ENCODE data around the gene AKAP12. TPM values are rescaled to one million over a fixed set of nuclear protein-coding genes. Genes with fewer than 3 reads are reported as not detected.

The AKAP12 gene
- total RNA-seq, 1 donor from 2014 or later: 15.6 TPM

GRCh38 chr6:151269321-151269995 is 29.7 kb downstream of the AKAP12 start:
- Mint-ChIP-seq H3K4me3 (ENCODE audit: low read depth) (no peak overlapping the region), H3K4me1 (ENCODE audit: low read depth) (no peaks in the 10 kb centered on the region), H3K27me3 (ENCODE audit: low read depth) (peaks cover 12% of the 10 kb centered on the region), H3K9me3 (no peaks in the 10 kb centered on the region), H3K36me3 (ENCODE audit: low read depth) (no peaks in the 10 kb centered on the region), H3K27ac (no peak overlapping the region)
- no peak for DNase-seq (ENCODE audit: low spot score)
- intact Hi-C loops (cut with micrococcal nuclease): no loop called here

- Mint-ChIP-seq H3K27me3 (ENCODE audit: low read depth) (peaks cover 26% of the 10 kb centered on the region), H3K27ac (no peak overlapping the region), H3K4me1 (ENCODE audit: low read depth) (no peaks in the 10 kb centered on the region), H3K36me3 (ENCODE audit: low read depth) (no peaks in the 10 kb centered on the region), H3K4me3 (ENCODE audit: low read depth) (no peak overlapping the region), H3K9me3 (no peaks in the 10 kb centered on the region)
- intact Hi-C loops (cut with micrococcal nuclease): no loop called here
- DNase-seq (ENCODE audit: low spot score): no peak
Measured at GRCh38 chr6:151275121-151275520, 35.4 kb downstream of the AKAP12 start.

DNA sequence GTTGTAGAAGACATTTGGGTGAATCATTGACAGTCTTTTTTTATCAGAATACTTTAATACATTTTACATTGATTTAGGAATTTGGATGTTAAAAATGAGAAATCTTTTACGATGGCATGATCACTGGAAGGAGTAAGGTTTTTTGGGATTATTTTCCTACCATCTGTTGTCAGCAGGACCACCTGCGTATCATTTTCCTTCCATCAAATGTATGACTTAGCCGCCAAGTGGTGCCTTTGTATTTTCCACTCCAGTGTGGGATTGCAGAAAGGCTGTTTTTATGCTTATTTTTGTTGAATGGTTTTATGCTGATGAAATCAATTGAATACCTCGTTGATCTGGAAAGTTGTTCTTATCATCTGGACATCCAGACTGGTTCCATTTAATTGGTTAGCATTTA is 35.8 kb downstream of the AKAP12 start:
- Mint-ChIP-seq H3K4me1 (ENCODE audit: low read depth) (no peaks in the 10 kb centered on the region), H3K36me3 (ENCODE audit: low read depth) (no peaks in the 10 kb centered on the region), H3K9me3 (no peaks in the 10 kb centered on the region), H3K27ac (no peak overlapping the region), H3K27me3 (ENCODE audit: low read depth) (peaks cover 26% of the 10 kb centered on the region), H3K4me3 (ENCODE audit: low read depth) (no peak overlapping the region)
- intact Hi-C loops (cut with micrococcal nuclease): no loop called here
- no peak for DNase-seq (ENCODE audit: low spot score)

DNA sequence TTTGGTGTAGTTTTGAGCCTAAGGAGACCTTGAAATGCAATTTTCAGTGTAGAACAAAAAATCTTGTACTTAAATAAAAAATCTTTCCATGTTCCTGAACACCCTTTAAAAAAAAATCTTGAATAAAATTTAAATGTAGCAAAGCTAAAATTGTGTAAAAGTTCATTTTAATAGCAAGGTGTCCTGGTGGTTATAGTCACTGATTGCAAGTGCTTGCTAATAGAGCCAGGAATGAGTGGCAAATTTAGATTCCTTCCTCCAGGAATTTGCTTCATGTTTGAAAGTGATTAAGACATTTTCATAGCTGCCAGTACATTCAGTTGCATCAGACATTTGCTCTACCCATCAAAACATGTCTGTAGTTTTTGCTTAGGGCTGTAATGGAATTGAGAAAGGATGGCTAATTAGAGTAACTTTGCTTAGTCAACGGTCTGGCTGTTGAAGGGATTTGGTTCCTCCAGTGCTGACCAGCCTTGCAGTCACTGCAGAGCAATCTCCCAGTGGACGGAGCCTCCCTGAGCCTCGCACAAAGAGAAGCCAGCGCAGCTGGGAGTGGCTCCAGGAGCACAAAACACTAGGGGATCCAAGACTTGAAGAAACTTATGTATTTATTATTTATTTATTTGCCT is 36.5 kb downstream of the AKAP12 start:
- intact Hi-C loops (cut with micrococcal nuclease): no loop called here
- Mint-ChIP-seq H3K27me3 (ENCODE audit: low read depth) (peaks cover 28% of the 10 kb centered on the region), H3K9me3 (no peaks in the 10 kb centered on the region)

DNA sequence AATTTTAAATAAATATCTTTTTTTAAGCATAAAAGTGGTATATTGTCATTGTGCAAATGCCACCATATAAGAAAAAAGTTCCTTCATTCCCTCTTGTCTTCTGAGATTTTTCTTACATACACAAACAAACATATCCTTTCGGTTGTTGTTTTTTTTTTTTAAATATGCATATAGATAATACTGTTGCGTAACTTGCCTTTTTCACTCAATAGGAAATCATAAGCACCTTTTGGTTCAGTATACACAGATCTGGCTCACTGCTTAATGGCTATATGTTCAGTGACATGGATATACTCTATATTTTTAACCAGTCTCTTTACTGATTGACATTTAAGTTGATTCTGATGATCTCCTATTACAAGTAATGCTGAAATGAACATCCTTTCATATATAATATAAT is 40.1 kb downstream of the AKAP12 start:
- Mint-ChIP-seq H3K27ac (no peak overlapping the region), H3K4me3 (ENCODE audit: low read depth) (no peak overlapping the region), H3K9me3 (no peaks in the 10 kb centered on the region), H3K36me3 (ENCODE audit: low read depth) (no peaks in the 10 kb centered on the region), H3K4me1 (ENCODE audit: low read depth) (peaks cover 20% of the 10 kb centered on the region), H3K27me3 (ENCODE audit: low read depth) (peaks cover 41% of the 10 kb centered on the region)
- intact Hi-C loops (cut with micrococcal nuclease): no loop called here
- no peak for DNase-seq (ENCODE audit: low spot score)

More for the DNA sequence above, 36.5 kb downstream of the AKAP12 start:
- no peak for DNase-seq (ENCODE audit: low spot score)
- no peak overlapping the region for H3K4me3 Mint-ChIP-seq (ENCODE audit: low read depth)
- H3K36me3 Mint-ChIP-seq (ENCODE audit: low read depth): no peaks in the 10 kb centered on the region
- H3K4me1 Mint-ChIP-seq (ENCODE audit: low read depth): peaks cover 2% of the 10 kb centered on the region
- no peak overlapping the region for H3K27ac Mint-ChIP-seq

DNA sequence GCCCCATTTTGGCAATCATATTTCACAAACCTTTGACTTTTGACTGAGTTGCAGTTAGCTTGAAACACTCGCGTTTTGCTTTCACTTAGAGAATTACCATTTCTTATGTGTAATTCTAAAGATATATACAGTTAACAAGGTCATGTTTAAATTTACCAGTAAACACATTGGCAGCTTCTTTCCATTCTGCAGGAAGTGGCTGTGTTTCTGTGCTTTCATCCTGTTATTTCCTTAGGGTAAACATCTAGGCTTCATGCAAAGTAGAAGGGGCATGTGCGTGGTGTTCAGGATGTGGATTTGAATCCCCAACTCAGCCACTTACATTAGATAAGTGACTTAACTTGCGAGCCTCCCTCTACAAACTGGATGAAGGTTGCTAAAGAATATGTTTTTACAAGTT is 41.1 kb downstream of the AKAP12 start:
- no peaks in the 10 kb centered on the region for H3K9me3 Mint-ChIP-seq
- no peak overlapping the region for H3K27ac Mint-ChIP-seq
- peaks cover 40% of the 10 kb centered on the region for H3K27me3 Mint-ChIP-seq (ENCODE audit: low read depth)
- DNase-seq (ENCODE audit: low spot score): no peak
- peaks cover 28% of the 10 kb centered on the region for H3K4me1 Mint-ChIP-seq (ENCODE audit: low read depth)
- no peaks in the 10 kb centered on the region for H3K36me3 Mint-ChIP-seq (ENCODE audit: low read depth)
- H3K4me3 Mint-ChIP-seq (ENCODE audit: low read depth): no peak overlapping the region
- intact Hi-C loops (cut with micrococcal nuclease): no loop called here

DNA sequence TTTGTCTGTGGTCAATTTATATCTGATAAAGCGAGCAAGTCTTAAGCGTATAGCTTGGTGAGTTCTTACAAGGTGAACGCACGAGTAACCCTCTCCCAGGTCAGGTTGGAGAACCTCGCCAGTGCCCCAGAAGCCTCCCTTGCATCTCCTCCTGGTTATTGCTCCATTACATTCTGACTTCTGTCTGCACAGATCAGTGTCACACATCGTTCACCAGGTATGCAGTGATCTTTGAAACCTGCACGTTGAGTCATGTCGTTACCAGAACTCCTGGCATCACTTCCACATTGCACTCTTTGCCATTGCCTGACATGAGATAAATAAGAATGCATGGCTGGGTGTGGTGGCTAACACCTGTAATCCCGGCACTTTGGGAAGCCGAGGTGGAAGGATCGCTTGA is 44.2 kb downstream of the AKAP12 start:
- Mint-ChIP-seq H3K27ac (peak overlapping the region; percentile 18), H3K9me3 (no peaks in the 10 kb centered on the region), H3K4me1 (ENCODE audit: low read depth) (peaks cover 44% of the 10 kb centered on the region), H3K4me3 (ENCODE audit: low read depth) (no peak overlapping the region), H3K27me3 (ENCODE audit: low read depth) (peaks cover 31% of the 10 kb centered on the region), H3K36me3 (ENCODE audit: low read depth) (no peaks in the 10 kb centered on the region)
- DNase-seq (ENCODE audit: low spot score): no peak
- intact Hi-C loops (cut with micrococcal nuclease): no loop called here

DNA sequence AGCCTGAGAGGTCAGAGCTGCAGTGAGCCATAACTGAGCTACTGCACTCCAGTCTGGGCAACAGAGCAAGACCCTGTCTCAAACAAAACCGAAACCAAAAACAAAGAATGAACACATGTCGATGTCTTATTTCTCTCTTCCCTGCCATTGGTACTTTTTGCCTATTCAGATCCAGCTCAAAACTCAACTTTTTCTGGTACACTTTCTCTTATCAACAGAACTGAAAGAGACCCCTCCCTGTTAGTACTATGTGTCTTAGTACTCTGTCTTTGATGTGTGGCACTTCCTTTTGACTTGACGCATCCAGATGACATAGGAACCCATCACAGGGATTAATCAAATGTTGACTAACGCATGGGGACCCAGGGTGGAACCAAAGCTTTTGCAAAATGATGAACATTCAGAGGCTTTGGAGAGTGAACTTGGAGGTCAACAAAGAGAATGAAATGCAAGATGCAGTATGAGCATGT is 44.8 kb downstream of the AKAP12 start:
- Mint-ChIP-seq H3K4me1 (ENCODE audit: low read depth) (peaks cover 50% of the 10 kb centered on the region), H3K36me3 (ENCODE audit: low read depth) (no peaks in the 10 kb centered on the region), H3K27ac (peak overlapping the region; percentile 74), H3K27me3 (ENCODE audit: low read depth) (peaks cover 25% of the 10 kb centered on the region), H3K9me3 (no peaks in the 10 kb centered on the region), H3K4me3 (ENCODE audit: low read depth) (peak overlapping the region; percentile 62)
- no peak for DNase-seq (ENCODE audit: low spot score)
- intact Hi-C loops (cut with micrococcal nuclease): loop anchor here (5.0 kb wide), 1 partner anchor 88 kb away; no protein-coding TSS in a partner anchor

DNA sequence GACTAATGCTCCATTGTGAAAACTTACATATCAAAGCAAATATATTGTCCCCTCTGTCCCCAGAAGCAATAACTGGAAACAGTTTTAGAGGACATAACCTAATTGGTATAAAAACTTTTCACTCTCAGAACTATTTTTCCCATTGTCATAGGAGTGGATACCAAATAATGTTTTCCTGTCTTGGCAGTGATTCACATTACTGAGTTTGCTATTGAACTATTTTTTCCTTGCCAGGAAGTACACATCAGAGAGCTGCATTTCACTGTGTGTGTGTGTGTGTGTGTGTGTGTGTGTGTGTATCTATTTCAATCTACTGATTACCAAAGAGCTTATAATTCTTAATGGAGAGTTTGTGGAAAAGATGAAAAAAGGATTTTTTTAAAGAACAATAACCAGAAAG is 45.4 kb downstream of the AKAP12 start:
- Mint-ChIP-seq H3K4me1 (ENCODE audit: low read depth) (peaks cover 55% of the 10 kb centered on the region), H3K27ac (peak overlapping the region; percentile 48), H3K9me3 (no peaks in the 10 kb centered on the region), H3K27me3 (ENCODE audit: low read depth) (peaks cover 24% of the 10 kb centered on the region), H3K36me3 (ENCODE audit: low read depth) (no peaks in the 10 kb centered on the region), H3K4me3 (ENCODE audit: low read depth) (no peak overlapping the region)
- no peak for DNase-seq (ENCODE audit: low spot score)
- intact Hi-C loops (cut with micrococcal nuclease): loop anchor here (5.0 kb wide), 1 partner anchor 87 kb away; no protein-coding TSS in a partner anchor

GRCh38 chr6:151286214-151286613 is 46.4 kb downstream of the AKAP12 start:
- Mint-ChIP-seq H3K27ac (peak overlapping the region; percentile 47), H3K4me3 (ENCODE audit: low read depth) (no peak overlapping the region), H3K9me3 (no peaks in the 10 kb centered on the region), H3K36me3 (ENCODE audit: low read depth) (no peaks in the 10 kb centered on the region), H3K27me3 (ENCODE audit: low read depth) (peaks cover 27% of the 10 kb centered on the region), H3K4me1 (ENCODE audit: low read depth) (peaks cover 62% of the 10 kb centered on the region)
- peak; percentile 32 for DNase-seq (ENCODE audit: low spot score)
- intact Hi-C loops (cut with micrococcal nuclease): loop anchor here (5.0 kb wide), 1 partner anchor 86 kb away; no protein-coding TSS in a partner anchor

GRCh38 chr6:151288712-151289398 is 49.1 kb downstream of the AKAP12 start:
- H3K27me3 Mint-ChIP-seq (ENCODE audit: low read depth): peaks cover 36% of the 10 kb centered on the region
- peaks cover 7% of the 10 kb centered on the region for H3K36me3 Mint-ChIP-seq (ENCODE audit: low read depth)
- no peaks in the 10 kb centered on the region for H3K9me3 Mint-ChIP-seq
- intact Hi-C loops (cut with micrococcal nuclease): loop anchor here (2.0 to 5.0 kb wide), 2 partner anchors 48 to 83 kb away; no protein-coding TSS in a partner anchor
- peaks cover 62% of the 10 kb centered on the region for H3K4me1 Mint-ChIP-seq (ENCODE audit: low read depth)
- DNase-seq (ENCODE audit: low spot score): no peak
- H3K4me3 Mint-ChIP-seq (ENCODE audit: low read depth): no peak overlapping the region
- H3K27ac Mint-ChIP-seq: peak overlapping the region; percentile 57

GRCh38 chr6:151289399-151290007 is 49.7 kb downstream of the AKAP12 start:
- Mint-ChIP-seq H3K4me1 (ENCODE audit: low read depth) (peaks cover 56% of the 10 kb centered on the region), H3K27ac (peak overlapping the region; percentile 57), H3K36me3 (ENCODE audit: low read depth) (peaks cover 7% of the 10 kb centered on the region), H3K9me3 (no peaks in the 10 kb centered on the region), H3K4me3 (ENCODE audit: low read depth) (peak overlapping the region; percentile 11), H3K27me3 (ENCODE audit: low read depth) (peaks cover 37% of the 10 kb centered on the region)
- intact Hi-C loops (cut with micrococcal nuclease): loop anchor here (2.0 to 5.0 kb wide), 2 partner anchors 49 to 83 kb away; no protein-coding TSS in a partner anchor
- peak; percentile 22 for DNase-seq (ENCODE audit: low spot score)

Measured in activated T-helper 2 cell treated with anti-CD3 and anti-CD28 coated beads, Interferon-gamma antibody, Interleukin-2, Interleukin-4, amounts not matched to agents 10 μg/mL and 5 μg/mL and 100 μg/mL, durations not matched to agents 14 hours and 24 hours and 36 hours (primary cell).